SK-MEL-5 (cell line): ENCODE data around the gene TMEM14C. TPM values are rescaled to one million over a fixed set of nuclear protein-coding genes. Genes with fewer than 3 reads are reported as not detected.

Experiments
- DNase-seq: peaks from one replicate; pipeline ENCODE4 v3.0.0-alpha.2; 2016; ENCODE audit warnings: low read depth, low spot score
- in situ Hi-C: cut with HindIII; loops from 2 replicates; pipeline ENCODE4 v1.10.0; 2016; ENCODE audit warnings: low sequenced_read_pairs, high pct_unique_total_duplicates, low pct_unique_long_range_greater_than_20kb
- polyA plus RNA-seq, 2 experiments: library from polyadenylated mRNA; depleted of rRNA; stranded (reverse); fragments of >200 nt; gene quantifications; 2 replicates each; pipeline ENCODE4 v1.2.3, GENCODE V29; 2015
- total RNA-seq: library from RNA; depleted of rRNA; stranded (reverse); fragments of >200 nt; shearing (Covaris generic); gene quantifications from 2 replicates; pipeline ENCODE4 v1.2.3, GENCODE V29; 2014; rRNA removed

TMEM14C gene
- 270 and 304 TPM in 2 replicates for total RNA-seq
- polyA plus RNA-seq (2015; cell fraction: cytosol; rRNA removed) = 261 and 273 TPM in 2 replicates
- 76.7 and 98.4 TPM in 2 replicates for polyA plus RNA-seq (2015; cell fraction: nucleus; rRNA removed)

- in situ Hi-C loops = no loop called here
These were observed at the start of gene TMEM14C for GRCh38 chr6:10722820-10723566. Gene TMEM14C, plus strand, starts transcription at chr6:10723070. Its CDS starts 1,544 bp downstream, at chr6:10724614.

DNA sequence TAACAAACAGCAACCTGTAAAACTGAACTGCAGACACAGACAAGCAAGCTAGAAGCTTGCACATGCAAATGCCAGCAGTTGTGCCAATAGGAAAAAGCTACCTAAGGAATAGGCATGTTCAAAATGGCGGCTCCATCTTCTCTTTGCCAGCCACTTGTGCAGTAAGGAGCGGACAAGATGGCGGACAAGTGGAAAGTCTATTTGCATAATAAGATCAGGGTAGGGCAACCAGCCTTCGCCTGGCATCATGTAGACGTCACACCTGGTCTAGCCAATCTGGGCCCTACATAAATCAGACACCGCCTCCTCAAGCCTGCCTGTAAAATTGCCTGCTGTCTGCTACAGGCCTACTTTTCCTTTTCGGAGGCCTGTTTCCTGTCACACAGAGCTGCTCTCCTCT lies 46.5 kb upstream of the TMEM14C start:
- in situ Hi-C loops = no loop called here
- no peak for DNase-seq

More at GRCh38 chr6:10722820-10723566, at the start of gene TMEM14C:
- DNase-seq = peak; percentile 98

DNA sequence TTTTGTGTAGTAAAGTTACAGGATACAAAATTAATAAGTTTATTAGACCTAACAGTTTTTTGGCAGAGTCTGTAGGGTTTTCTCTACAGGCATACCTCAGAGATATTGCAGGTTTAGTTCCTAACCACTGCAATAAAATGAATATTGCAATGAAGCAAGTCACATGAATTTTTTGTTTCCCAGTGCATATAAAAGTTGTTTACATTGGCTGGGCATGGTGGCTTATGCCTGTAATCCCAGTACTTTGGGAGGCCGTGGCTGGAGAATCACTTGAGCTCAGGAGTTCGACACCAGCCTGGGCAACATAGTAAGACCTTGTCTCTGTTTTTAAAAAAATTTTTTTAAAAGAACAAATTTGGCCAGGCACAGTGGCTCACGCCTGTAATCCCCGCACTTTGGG lies 44.4 kb upstream of the TMEM14C start:
- in situ Hi-C loops = no loop called here
- no peak for DNase-seq

DNA sequence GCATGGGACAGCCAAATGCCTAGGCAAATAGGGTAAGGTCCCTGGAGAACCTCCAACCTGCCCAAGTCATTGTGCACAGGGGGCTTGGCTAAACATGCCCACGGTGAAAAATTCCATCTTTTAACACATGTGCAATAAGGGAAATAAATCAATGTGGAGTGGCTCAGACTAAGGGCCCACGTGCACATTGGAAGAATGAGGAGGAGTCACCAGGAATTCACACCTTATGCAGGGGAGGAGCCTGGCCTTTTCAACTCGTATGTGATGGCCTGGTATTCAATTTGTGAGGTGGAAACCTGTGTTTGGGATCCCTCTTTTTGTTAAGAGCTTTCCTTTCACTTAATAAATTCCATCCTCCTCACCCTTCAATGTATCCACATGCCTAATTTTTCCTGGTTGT lies 41.1 kb upstream of the TMEM14C start:
- DNase-seq = no peak
- in situ Hi-C loops = no loop called here

GRCh38 chr6:10682355-10682988 lies 40.4 kb upstream of the TMEM14C start:
- in situ Hi-C loops = no loop called here
- no peak for DNase-seq

DNA sequence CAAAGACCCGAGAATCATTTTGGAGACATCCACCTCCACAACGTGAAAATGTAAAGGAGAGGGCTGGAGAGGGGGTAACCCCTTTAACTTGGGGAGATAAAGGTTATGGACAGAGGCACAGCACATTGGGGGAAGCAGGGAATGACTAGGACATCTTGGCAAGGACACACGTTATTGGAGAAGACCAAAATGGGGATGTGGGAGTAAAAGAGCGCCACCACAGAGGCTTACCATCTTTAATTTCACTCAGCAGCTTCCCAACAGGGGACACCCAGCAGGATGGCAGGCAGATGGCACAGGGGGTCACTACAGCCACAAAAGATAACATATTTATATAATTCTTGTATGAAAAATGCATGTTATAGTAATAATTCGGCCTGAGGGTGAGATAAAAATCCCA lies 38.3 kb upstream of the TMEM14C start:
- no peak for DNase-seq
- in situ Hi-C loops = no loop called here

DNA sequence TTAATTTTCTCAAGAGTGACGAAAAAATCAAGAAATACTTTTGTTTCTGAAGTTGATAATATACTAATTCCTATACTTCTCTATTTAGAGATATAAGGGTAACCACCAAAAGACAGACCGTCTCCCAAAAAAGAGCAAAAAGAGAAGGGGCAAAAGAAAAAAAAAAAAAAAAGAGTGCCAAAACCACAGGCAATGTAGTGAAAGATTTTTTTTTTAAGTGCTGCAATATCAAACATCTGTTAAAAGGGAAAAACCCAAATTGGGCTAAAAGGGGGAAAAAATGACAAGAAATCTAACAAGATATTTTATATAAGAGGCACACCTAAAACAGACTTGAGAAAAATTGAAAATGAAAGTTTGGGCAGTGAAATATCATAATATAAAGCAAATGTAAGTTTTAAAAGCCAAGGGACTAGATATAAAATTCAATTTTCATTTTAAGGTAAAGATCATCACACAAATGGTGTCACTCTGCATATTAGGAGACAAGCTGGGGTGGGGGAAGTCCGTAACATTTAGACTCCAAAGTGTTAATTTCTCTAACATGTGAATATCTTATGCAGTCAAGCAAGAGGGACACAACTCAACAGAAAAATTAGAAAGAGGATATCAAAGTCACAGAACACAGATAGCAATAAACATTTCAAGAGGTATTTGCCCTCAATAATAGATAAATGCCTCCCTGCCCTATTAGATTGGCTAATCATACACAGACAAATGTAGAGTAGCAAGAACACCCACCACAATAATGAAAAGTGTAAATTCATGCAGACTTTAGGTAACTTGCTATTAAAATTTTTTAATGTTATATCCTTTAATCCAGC lies 37.6 kb upstream of the TMEM14C start:
- in situ Hi-C loops = no loop called here
- DNase-seq = no peak

- in situ Hi-C loops = no loop called here
- DNase-seq = no peak
These were observed 36.0 kb upstream of the TMEM14C start for GRCh38 chr6:10686901-10687300.

DNA sequence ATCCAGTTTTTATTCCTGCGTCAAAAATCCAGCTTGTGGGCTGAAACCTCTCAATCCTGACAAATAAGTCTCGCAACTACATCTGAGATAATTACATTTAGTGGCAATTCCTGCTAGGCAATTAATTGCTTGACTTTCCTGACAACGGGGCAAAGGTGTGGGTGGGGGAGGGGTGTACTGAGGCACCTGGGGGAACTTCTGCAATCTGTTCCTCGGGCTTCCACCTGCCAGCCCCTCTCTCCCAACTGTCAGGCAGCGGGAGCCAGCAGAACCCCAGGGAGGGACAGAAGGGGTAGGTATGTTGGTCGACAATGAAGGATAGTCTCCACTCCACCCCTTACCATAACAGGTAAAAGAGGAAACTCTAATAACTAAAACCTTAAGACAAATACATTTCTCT lies 35.3 kb upstream of the TMEM14C start:
- DNase-seq = no peak
- in situ Hi-C loops = no loop called here

DNA sequence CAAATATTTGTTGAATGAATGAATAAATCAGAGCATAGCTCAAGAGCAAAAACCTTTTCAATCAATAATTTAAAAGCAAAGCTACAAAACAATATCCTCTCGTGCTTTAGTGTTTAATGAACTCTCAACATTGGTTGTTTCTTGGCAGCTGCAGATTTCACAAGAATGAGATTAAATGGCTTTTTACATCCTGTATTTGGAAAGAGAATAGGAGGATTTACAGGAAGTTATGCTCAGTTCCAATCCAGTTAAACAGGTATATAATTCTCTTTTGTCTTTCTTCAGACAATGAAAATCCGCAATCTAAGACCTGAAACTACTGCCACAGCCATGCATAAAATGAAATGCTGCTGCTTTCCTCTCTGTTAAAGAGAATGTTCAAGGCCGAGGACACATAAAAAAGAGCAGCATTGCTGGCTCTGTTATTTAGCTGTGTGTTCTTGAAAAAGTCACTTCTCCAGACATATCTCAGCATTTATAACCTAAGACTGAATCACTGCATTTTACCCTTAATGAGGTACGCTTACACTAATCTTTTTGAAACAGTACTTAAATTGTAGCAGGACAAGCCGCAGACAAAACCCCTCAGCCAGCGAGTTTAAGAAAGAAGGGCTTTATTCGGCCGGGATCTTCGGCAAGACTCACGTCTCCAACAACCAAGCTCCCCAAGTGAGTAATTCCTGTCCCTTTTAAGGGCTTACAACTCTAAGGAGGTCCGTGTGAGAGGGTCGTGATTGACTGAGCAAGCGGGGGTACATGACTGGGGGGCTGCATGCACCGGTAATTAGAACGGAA lies 32.0 kb upstream of the TMEM14C start:
- in situ Hi-C loops = no loop called here
- peak; percentile 84 for DNase-seq

GRCh38 chr6:10692965-10693538 lies 29.8 kb upstream of the TMEM14C start:
- no peak for DNase-seq

GRCh38 chr6:10694302-10695085 lies 28.4 kb upstream of the TMEM14C start, which contains the start of the genes C6orf52 and PAK1IP1:
Gene C6orf52, minus strand, starts transcription at chr6:10694616. Its CDS starts 7,066 bp downstream, at chr6:10687550.
Gene PAK1IP1, plus strand, starts transcription at chr6:10694972. Its CDS starts 14 bp downstream, at chr6:10694986.
- in situ Hi-C loops = no loop called here
- peak; percentile 98 for DNase-seq

More at GRCh38 chr6:10692965-10693538, 29.8 kb upstream of the TMEM14C start:
- in situ Hi-C loops = no loop called here

GRCh38 chr6:10695086-10695657 lies 27.7 kb upstream of the TMEM14C start:
- in situ Hi-C loops = no loop called here
- no peak for DNase-seq

DNA sequence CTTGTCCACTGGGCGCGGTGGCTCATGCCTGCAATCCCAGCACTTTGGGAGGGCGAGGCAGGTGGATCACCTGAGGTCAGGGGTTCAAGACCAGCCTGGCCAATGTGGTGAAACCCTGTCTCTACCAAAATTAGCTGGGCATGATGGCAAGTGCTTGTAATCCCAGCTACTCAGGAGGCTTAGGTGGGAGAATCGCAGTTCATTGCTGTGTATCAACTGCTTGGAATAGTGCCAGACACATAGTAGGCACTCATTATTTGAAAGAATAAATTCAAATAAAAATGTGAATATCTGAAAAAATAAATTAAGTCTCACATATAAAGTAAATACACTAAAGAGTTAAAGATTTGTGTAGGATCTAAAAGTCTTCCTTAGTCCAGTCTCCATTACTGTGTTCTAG lies 26.2 kb upstream of the TMEM14C start:
- in situ Hi-C loops = no loop called here
- DNase-seq = no peak

DNA sequence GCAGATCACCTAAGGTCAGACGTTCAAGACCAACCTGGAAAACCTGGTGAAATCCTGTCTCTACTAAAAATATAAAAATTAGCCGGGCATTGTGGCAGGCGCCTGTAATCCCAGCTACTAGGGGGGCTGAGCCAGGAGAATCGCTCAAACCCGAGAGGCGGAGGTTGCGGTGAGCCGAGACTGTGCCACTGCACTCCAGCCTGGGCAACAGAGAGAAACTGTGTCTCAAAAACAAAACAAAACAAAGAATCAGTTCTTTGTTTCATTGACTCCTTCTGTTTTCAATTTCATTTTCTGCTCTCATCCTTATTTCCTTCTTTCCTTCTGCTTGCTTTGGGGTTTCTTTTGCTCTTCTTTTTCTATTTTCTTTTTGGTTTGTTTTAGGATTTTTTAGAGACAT lies 8.9 kb upstream of the TMEM14C start:
- no peak for DNase-seq
- in situ Hi-C loops = no loop called here
